A549 (cell line): ENCODE results near the gene DIAPH1. TPM values are rescaled to one million over a fixed set of nuclear protein-coding genes. Genes with fewer than 3 reads are reported as not detected.

Experiments used
- ATAC-seq, 2 experiments: fragments of 200-7000 bp in 1 of 2; fragments of >200 bp in 1 of 2; cut with Nextera tagmentation in 1 of 2; cut with Tn5 transposase in 1 of 2; 3 replicates each; pipeline versions ENCODE4 v1.8.0 to v1.9.1; 2018 to 2020; ENCODE audit warnings: mild to moderate bottlenecking in 1 of 2, moderate library complexity in 1 of 2
- CTCF ChIA-PET: fragments of 300-600 bp; sonication (Branson Sonifier 250); formaldehyde crosslinking; extraction: SDS; loops from one replicate; lab custom pipeline; 2021; ENCODE audit warnings: antibody characterized with exemption, inconsistent platforms; lab: Yijun Ruan, JAX
- POLR2A ChIA-PET: fragments of 350-600 bp; formaldehyde crosslinking; extraction: SDS; loops from one replicate; lab custom pipeline; 2021; ENCODE audit warnings: antibody characterized with exemption, inconsistent platforms; lab: Yijun Ruan, JAX
- DNase-seq, 2 experiments: peaks; one replicate each; pipeline versions ENCODE4 v3.0.0 to v3.0.0-alpha.2; 2011 to 2016; ENCODE audit warnings: low read depth in 1 of 2, low spot score in 1 of 2
- FAIRE-seq: peaks from 2 replicates; lab custom pipeline; 2011; peaks lifted over from hg19 to GRCh38; lab: Jason Lieb, UNC
- H3K27ac ChIP-seq, 2 experiments: fragments of >200 bp; sonication (Bioruptor Twin); formaldehyde crosslinking; 3 replicates each; pipeline ENCODE4 v1.5.1; 2016 to 2017
- H3K4me1 ChIP-seq: fragments of >200 bp; sonication (Bioruptor Twin); formaldehyde crosslinking; 3 replicates; pipeline ENCODE4 v1.6.1; 2016
- H3K4me2 ChIP-seq: fragments of >200 bp; sonication (Bioruptor Twin); formaldehyde crosslinking; 3 replicates; pipeline ENCODE4 v1.6.1; 2016
- H3K4me3 ChIP-seq: fragments of >200 bp; sonication (Bioruptor Twin); formaldehyde crosslinking; 3 replicates; pipeline ENCODE4 v1.5.1; 2016
- H3K9me3 ChIP-seq: fragments of >200 bp; sonication (Bioruptor Twin); formaldehyde crosslinking; 3 replicates; pipeline ENCODE4 v1.6.1; 2016
- ATOH8 ChIP-seq: fragments of 250-450 bp; sonication (Bioruptor Pico); IDR thresholded peaks from 2 replicates; pipeline ENCODE4 v1.5.0; 2020; ENCODE audit warnings: low read depth, mild to moderate bottlenecking, moderate library complexity
- CBX8 ChIP-seq: fragments of 200-600 bp; sonication (generic); IDR thresholded peaks from 2 replicates; pipeline ENCODE4 v1.6.1; 2016
- CEBPB ChIP-seq, 2 experiments: fragments of >200 bp in 1 of 2; sonication (Bioruptor Twin) in 1 of 2; formaldehyde crosslinking in 1 of 2; IDR thresholded peaks; 2 replicates each; pipeline ENCODE4 v1.6.1; 2012 to 2016
- CHD2 ChIP-seq: fragments of 150-350 bp; IDR thresholded peaks from 2 replicates; pipeline ENCODE4 v1.6.1; 2014; ENCODE audit warnings: low read length; ENCODE audit not compliant: partially characterized antibody
- E2F6 ChIP-seq: IDR thresholded peaks from 2 replicates; pipeline ENCODE4 v1.6.1; 2012; ENCODE audit warnings: low read depth, borderline replicate concordance
- EHMT2 ChIP-seq: fragments of 200-600 bp; sonication (generic); IDR thresholded peaks from 2 replicates; pipeline ENCODE4 v1.6.1; 2016; ENCODE audit warnings: antibody characterized with exemption, low read depth, mild to moderate bottlenecking, moderate library complexity
- ELK1 ChIP-seq: fragments of 150-350 bp; IDR thresholded peaks from 2 replicates; pipeline ENCODE4 v1.6.1; 2014; ENCODE audit warnings: low read depth, mild to moderate bottlenecking, low read length
- FOXS1 ChIP-seq: fragments of 250-450 bp; sonication (Bioruptor Pico); IDR thresholded peaks from 2 replicates; pipeline ENCODE4 v1.5.0; 2020; ENCODE audit warnings: mild to moderate bottlenecking, moderate library complexity
- GATA3 ChIP-seq: IDR thresholded peaks from 2 replicates; pipeline ENCODE4 v1.6.1; 2012; ENCODE audit warnings: borderline replicate concordance
- HOXB5 ChIP-seq: fragments of 250-450 bp; sonication (Bioruptor Pico); IDR thresholded peaks from 2 replicates; pipeline ENCODE4 v1.5.0; 2020; ENCODE audit warnings: mild to moderate bottlenecking, moderate library complexity
- JUNB ChIP-seq: fragments of >200 bp; sonication (Bioruptor Twin); formaldehyde crosslinking; IDR thresholded peaks from 2 replicates; pipeline ENCODE4 v1.6.1; 2016
- KDM5A ChIP-seq: fragments of 200-600 bp; sonication (generic); IDR thresholded peaks from 2 replicates; pipeline ENCODE4 v1.6.1; 2016; ENCODE audit warnings: antibody characterized with exemption, mild to moderate bottlenecking
- MAX ChIP-seq: IDR thresholded peaks from 2 replicates; pipeline ENCODE4 v1.6.1; 2012
- MYC ChIP-seq: IDR thresholded peaks from 2 replicates; pipeline ENCODE4 v1.6.1; 2012; ENCODE audit warnings: mild to moderate bottlenecking, inconsistent platforms, low read length, improper control_type of control experiment, borderline replicate concordance
- NFE2L2 ChIP-seq: fragments of 150-350 bp; conservative IDR thresholded peaks from 2 replicates; pipeline ENCODE4 v1.6.1; 2014; ENCODE audit warnings: low read length
- NPAS2 ChIP-seq: fragments of 250-450 bp; sonication (Bioruptor Pico); IDR thresholded peaks from 2 replicates; pipeline ENCODE4 v1.8.0; 2022; ENCODE audit warnings: mild to moderate bottlenecking, moderate library complexity, borderline replicate concordance
- POLR2A ChIP-seq: IDR thresholded peaks from 2 replicates; pipeline ENCODE4 v1.6.1; 2012; ENCODE audit warnings: mild to moderate bottlenecking, low read length
- POLR2AphosphoS2 ChIP-seq: conservative IDR thresholded peaks from 2 replicates; pipeline ENCODE4 v1.6.1; 2012; ENCODE audit warnings: low read length, improper control_type of control experiment, inconsistent platforms
- RNF2 ChIP-seq: fragments of 200-600 bp; sonication (generic); IDR thresholded peaks from 2 replicates; pipeline ENCODE4 v1.6.1; 2016; ENCODE audit warnings: low read depth, mild to moderate bottlenecking, antibody characterized with exemption, moderate library complexity, borderline replicate concordance
- ZFP36 ChIP-seq: fragments of 450-650 bp; IDR thresholded peaks from 2 replicates; pipeline ENCODE4 v1.6.1; 2014; ENCODE audit warnings: borderline replicate concordance; ENCODE audit not compliant: partially characterized antibody
- WGBS: methylation state at CpG from one replicate; pipeline ENCODE4 v1.1.6; 2017; ENCODE audit errors: missing lambda C conversion rate; 5-methylcytosine and 5-hydroxymethylcytosine counted together
- polyA plus RNA-seq, 4 experiments: library from polyadenylated mRNA; depleted of rRNA in 3 of 4; stranded (reverse); fragments of >200 nt; fragmentation: RNase III in 1 of 4; extraction: RNeasy Plus Mini Kit Qiagen cat#74134 plus additional on column Dnase treatment in 1 of 4; gene quantifications; 2 replicates in 3 of 4; 3 replicates in 1 of 4; pipeline ENCODE4 v1.2.3, GENCODE V29; 2011 to 2017
- TF ChIP-seq, protein P1 (sequence below): fragments of >200 bp; sonication (Bioruptor Twin); formaldehyde crosslinking; IDR thresholded peaks from 2 replicates; pipeline ENCODE4 v1.6.1; 2016
- TF ChIP-seq, protein P2 (sequence below): fragments of 450-650 bp; IDR thresholded peaks from 2 replicates; pipeline ENCODE4 v1.6.1; 2014; ENCODE audit warnings: antibody characterized with exemption
- TF ChIP-seq, protein P3 (sequence below): fragments of 200-600 bp; sonication (generic); IDR thresholded peaks from 2 replicates; pipeline ENCODE4 v1.6.1; 2016; ENCODE audit warnings: antibody characterized with exemption, mild to moderate bottlenecking, moderate library complexity

DIAPH1 gene
- polyA plus RNA-seq, 2 of the 4 experiments (the other 2 are of a cell fraction), result 53.4 to 59.8 TPM

DNA sequence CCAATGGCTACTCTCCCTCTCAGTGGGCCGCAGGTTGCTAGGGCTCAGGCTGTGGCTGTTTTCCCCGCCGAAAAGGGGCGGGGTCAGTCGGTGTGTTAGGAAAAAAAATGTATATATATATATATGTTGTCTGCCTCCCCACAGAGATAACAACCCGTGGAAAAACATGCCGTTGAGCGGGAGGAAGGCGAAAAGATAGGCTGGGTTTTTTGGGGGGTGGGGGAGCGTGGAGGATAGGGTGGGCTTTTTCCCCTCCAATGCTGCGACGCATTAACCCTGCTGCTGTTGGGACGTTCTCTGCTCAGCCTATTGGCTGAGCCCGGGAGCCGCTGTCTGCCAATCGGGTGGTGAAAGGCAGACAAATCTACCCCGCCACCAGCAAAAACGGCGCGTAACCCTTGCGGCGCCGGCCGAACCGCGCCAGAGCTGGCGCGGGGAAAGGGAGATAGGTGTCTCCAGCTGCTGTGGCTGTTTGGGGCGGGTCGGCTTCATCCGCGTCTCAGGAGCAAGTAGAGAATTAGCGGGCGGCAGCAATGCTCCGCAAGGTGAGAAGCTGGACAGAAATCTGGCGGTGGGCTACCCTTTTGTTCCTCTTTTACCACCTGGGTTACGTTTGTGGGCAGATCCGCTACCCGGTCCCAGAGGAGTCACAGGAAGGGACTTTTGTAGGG lies 134.0 kb downstream of the DIAPH1 start, which contains the start of gene PCDHGC4:
TSS of gene PCDHGC4 (plus strand) at position 390 of the 671 bp plus-strand sequence. CDS start at position 534, 144 bp downstream.
- WGBS, result 70% methylated on average over 39 of the region's 39 CpGs
- Histone ChIP-seq H3K4me1 (no peaks in the 10 kb centered on the region), H3K9me3 (no peaks in the 10 kb centered on the region), H3K4me3 (no peak within 1 kb of the TSS), H3K27ac (no peak within 1 kb of the TSS), H3K4me2 (no peak within 1 kb of the TSS)
- ChIA-PET CTCF (interaction anchor here (0.9 to 2.2 kb wide), 6 partner anchors 10 to 390 kb away, joined by 3 to 8 read pairs (median 4); partner anchors contain the start of genes PCDHB2 and PCDHGC3), POLR2A (no interaction called here)
- DNase-seq, result no peak
- FAIRE-seq, result no peak
- no peak for TF ChIP-seq HOXB5
- TF ChIP-seq FOXS1 (CRISPR knock-in tag), result no peak
- TF ChIP-seq NPAS2 (CRISPR knock-in tag), result no peak
- TF ChIP-seq ELK1, result no peak
- no peak for TF ChIP-seq CBX8
- TF ChIP-seq CEBPB (IDR thresholded peaks at IDR 0.05), result no peak
- TF ChIP-seq RNF2, result no peak
- TF ChIP-seq NFE2L2, result no peak
- no peak for TF ChIP-seq MYC
- TF ChIP-seq ZFP36, result no peak
- TF ChIP-seq, protein P1, sequence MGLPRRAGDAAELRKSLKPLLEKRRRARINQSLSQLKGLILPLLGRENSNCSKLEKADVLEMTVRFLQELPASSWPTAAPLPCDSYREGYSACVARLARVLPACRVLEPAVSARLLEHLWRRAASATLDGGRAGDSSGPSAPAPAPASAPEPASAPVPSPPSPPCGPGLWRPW, result no peak
- no peak for TF ChIP-seq POLR2AphosphoS2
- no peak for TF ChIP-seq GATA3
- TF ChIP-seq, protein P2, sequence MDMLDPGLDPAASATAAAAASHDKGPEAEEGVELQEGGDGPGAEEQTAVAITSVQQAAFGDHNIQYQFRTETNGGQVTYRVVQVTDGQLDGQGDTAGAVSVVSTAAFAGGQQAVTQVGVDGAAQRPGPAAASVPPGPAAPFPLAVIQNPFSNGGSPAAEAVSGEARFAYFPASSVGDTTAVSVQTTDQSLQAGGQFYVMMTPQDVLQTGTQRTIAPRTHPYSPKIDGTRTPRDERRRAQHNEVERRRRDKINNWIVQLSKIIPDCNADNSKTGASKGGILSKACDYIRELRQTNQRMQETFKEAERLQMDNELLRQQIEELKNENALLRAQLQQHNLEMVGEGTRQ, result no peak
- TF ChIP-seq E2F6, result no peak
- ATAC-seq, result no peak

GRCh38 chr5:141484310-141484640 lies 134.5 kb downstream of the DIAPH1 start:
- H3K4me1 ChIP-seq, result no peaks in the 10 kb centered on the region
- ChIA-PET CTCF (interaction anchor here (1.3 to 2.2 kb wide), 4 partner anchors 9 to 135 kb away, joined by 3 to 8 read pairs (median 4); partner anchors contain the start of genes PCDHGB1 and PCDHGC3), POLR2A (no interaction called here)
- no peak overlapping the region for H3K4me3 ChIP-seq
- no peak overlapping the region for H3K27ac ChIP-seq
- TF ChIP-seq EHMT2, result no peak
- TF ChIP-seq, protein P3, sequence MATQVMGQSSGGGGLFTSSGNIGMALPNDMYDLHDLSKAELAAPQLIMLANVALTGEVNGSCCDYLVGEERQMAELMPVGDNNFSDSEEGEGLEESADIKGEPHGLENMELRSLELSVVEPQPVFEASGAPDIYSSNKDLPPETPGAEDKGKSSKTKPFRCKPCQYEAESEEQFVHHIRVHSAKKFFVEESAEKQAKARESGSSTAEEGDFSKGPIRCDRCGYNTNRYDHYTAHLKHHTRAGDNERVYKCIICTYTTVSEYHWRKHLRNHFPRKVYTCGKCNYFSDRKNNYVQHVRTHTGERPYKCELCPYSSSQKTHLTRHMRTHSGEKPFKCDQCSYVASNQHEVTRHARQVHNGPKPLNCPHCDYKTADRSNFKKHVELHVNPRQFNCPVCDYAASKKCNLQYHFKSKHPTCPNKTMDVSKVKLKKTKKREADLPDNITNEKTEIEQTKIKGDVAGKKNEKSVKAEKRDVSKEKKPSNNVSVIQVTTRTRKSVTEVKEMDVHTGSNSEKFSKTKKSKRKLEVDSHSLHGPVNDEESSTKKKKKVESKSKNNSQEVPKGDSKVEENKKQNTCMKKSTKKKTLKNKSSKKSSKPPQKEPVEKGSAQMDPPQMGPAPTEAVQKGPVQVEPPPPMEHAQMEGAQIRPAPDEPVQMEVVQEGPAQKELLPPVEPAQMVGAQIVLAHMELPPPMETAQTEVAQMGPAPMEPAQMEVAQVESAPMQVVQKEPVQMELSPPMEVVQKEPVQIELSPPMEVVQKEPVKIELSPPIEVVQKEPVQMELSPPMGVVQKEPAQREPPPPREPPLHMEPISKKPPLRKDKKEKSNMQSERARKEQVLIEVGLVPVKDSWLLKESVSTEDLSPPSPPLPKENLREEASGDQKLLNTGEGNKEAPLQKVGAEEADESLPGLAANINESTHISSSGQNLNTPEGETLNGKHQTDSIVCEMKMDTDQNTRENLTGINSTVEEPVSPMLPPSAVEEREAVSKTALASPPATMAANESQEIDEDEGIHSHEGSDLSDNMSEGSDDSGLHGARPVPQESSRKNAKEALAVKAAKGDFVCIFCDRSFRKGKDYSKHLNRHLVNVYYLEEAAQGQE, result no peak
- no peak for TF ChIP-seq ATOH8 (CRISPR knock-in tag)
- no peak for TF ChIP-seq KDM5A
- TF ChIP-seq CHD2, result no peak
- no peak for TF ChIP-seq ZFP36
- no peak for TF ChIP-seq MAX
- no peak for TF ChIP-seq POLR2A
- TF ChIP-seq JUNB, result no peak
- TF ChIP-seq CEBPB (IDR thresholded peaks at IDR 0.05), result no peak
- TF ChIP-seq NPAS2 (CRISPR knock-in tag), result no peak
- WGBS, result 47% methylated on average over 4 of the region's 4 CpGs
- H3K9me3 ChIP-seq, result no peaks in the 10 kb centered on the region
- H3K4me2 ChIP-seq, result no peak overlapping the region
- ATAC-seq (no peak), FAIRE-seq (no peak), DNase-seq (no peak)
